ENCODE data around the gene FAT1. TPM values are rescaled to one million over a fixed set of nuclear protein-coding genes. Genes with fewer than 3 reads are reported as not detected.

Gene FAT1
- total and polyA plus RNA-seq, 2 donors (not counting 3 experiments of a cell fraction or from before 2014, with no cell fraction given) = 9.2 to 9.8 TPM

GRCh38 chr4:186621959-186622553 is 101.6 kb downstream of the FAT1 start:
- H3K79me2 ChIP-seq (ENCODE audit: control insufficient read depth, insufficient read depth, low read length) = no peaks in the 10 kb centered on the region
- H2AFZ ChIP-seq (ENCODE audit: low read depth, low read length) = no peak overlapping the region
- H3K9ac ChIP-seq (replicated peaks; ENCODE audit: extremely low read depth, insufficient read depth, low read length) = no peak overlapping the region
- H3K4me2 ChIP-seq (ENCODE audit: insufficient read depth, low read length) = no peak overlapping the region
- H4K20me1 ChIP-seq (replicated peaks; ENCODE audit: control insufficient read depth, extremely low read depth, insufficient read depth, low read length) = no peaks in the 10 kb centered on the region
- ChIA-PET CTCF (no interaction called here), POLR2A (no interaction called here)
- H3K9me1 ChIP-seq (replicated peaks; ENCODE audit: control insufficient read depth, extremely low read depth, insufficient read depth, low read length) = no peaks in the 10 kb centered on the region
- H3K9me3 ChIP-seq (replicated peaks; ENCODE audit: control insufficient read depth, insufficient read depth, low read length) = peaks cover 3% of the 10 kb centered on the region
- H3K27me3 ChIP-seq (ENCODE audit: control insufficient read depth in 2 of 2, insufficient read depth in 2 of 2, low read length in 2 of 2) = no peaks in the 10 kb centered on the region
- H3K27ac ChIP-seq (ENCODE audit: insufficient read depth, low read depth, low read length) = no peak overlapping the region
- no TSS peak for BruUV-seq (replicated peaks)
- intact Hi-C loops (cut with micrococcal nuclease) (no loop called here), dilution Hi-C loops (cut with MboI; ENCODE audit: extremely low pct_ligation_motif_present, low sequenced_read_pairs) (no loop called here)
- TF ChIP-seq EZH2 (IDR thresholded peaks at IDR 0.05; ENCODE audit: borderline replicate concordance, low read depth, low read length, severe bottlenecking) (no peak), CTCF (IDR thresholded peaks at IDR 0.05; ENCODE audit: extremely low read depth in 1 of 2, insufficient read depth in 1 of 2, low read depth in 1 of 2, low read length in 2 of 2) (no peak), MYC (IDR thresholded peaks at IDR 0.05; ENCODE audit: low read depth, low read length) (no peak), POLR2A (IDR thresholded peaks at IDR 0.05; ENCODE audit: low read depth, low read length) (no peak), FOS (IDR thresholded peaks at IDR 0.05; ENCODE audit: borderline replicate concordance, insufficient read depth, low read length) (no peak), JUN (IDR thresholded peaks at IDR 0.05; ENCODE audit: borderline replicate concordance, insufficient read depth, insufficient read length, low read depth) (no peak), MAX (IDR thresholded peaks at IDR 0.05; ENCODE audit: insufficient read depth, insufficient read length) (no peak), POLR2AphosphoS5 (IDR thresholded peaks at IDR 0.05; ENCODE audit: insufficient read depth, low read depth, low read length) (no peak), GATA2 (IDR thresholded peaks at IDR 0.05; ENCODE audit: insufficient read depth, insufficient read length, low read depth, low read length) (no peak)
- no peaks in the 10 kb centered on the region for H3K4me1 ChIP-seq (ENCODE audit: control insufficient read depth, extremely low read depth, insufficient read depth, low read length)
- H3K4me3 ChIP-seq (replicated peaks in 1 of 3; ENCODE audit: insufficient read depth in 1 of 3, low read depth in 1 of 3, low read length in 3 of 3) = no peak overlapping the region
- H3K36me3 ChIP-seq (ENCODE audit: control insufficient read depth in 2 of 2, extremely low read depth in 1 of 2, insufficient read depth in 2 of 2, low read length in 2 of 2) = no peaks in the 10 kb centered on the region
- no peak for FAIRE-seq
- DNase-seq (ENCODE audit: low read depth, low spot score) = no peak
